Neural cell (in vitro differentiated cells): ENCODE results near the gene RPLP1. TPM values are rescaled to one million over a fixed set of nuclear protein-coding genes. Genes with fewer than 3 reads are reported as not detected.
"Not testable (repeated sequence)": the region's sequence is repeated elsewhere in the genome, so short reads cannot be mapped to it uniquely, and the experiment has no call there.

Source experiments
- H2AFZ ChIP-seq: fragments of 200-600, 300-800 bp; sonication (generic), shearing (Covaris generic); 2 replicates; pipeline ENCODE4 v1.6.0; 2014; ENCODE audit warnings: low read depth, mild to moderate bottlenecking, antibody characterized with exemption, low read length, moderate library complexity
- H3F3A ChIP-seq: fragments of 200-600 bp; shearing (Covaris generic); 2 replicates; pipeline ENCODE4 v1.6.1; 2016; ENCODE audit warnings: mild to moderate bottlenecking, moderate library complexity, mixed read lengths, antibody characterized with exemption, low read length; ENCODE audit not compliant: insufficient read depth, poor library complexity, severe bottlenecking
- H3K27ac ChIP-seq: fragments of 200-600, 300-800 bp; sonication (generic), shearing (Covaris generic); 2 replicates; pipeline ENCODE4 v1.5.1; 2014; ENCODE audit warnings: mild to moderate bottlenecking, low read length, moderate library complexity
- H3K27me3 ChIP-seq: fragments of 300-800, 200-600 bp; sonication (generic), shearing (Covaris generic); 2 replicates; pipeline ENCODE4 v1.6.0; 2014; ENCODE audit warnings: mild to moderate bottlenecking, low read depth, low read length, moderate library complexity; ENCODE audit not compliant: insufficient read depth
- H3K36me3 ChIP-seq: fragments of 300-800, 200-600 bp; sonication (generic), shearing (Covaris generic); 2 replicates; pipeline ENCODE4 v1.5.1; 2014; ENCODE audit warnings: mild to moderate bottlenecking, antibody characterized with exemption, low read length, moderate library complexity; ENCODE audit not compliant: insufficient read depth
- H3K4me2 ChIP-seq: fragments of 300-800, 200-600 bp; sonication (generic), shearing (Covaris generic); 2 replicates; pipeline ENCODE4 v1.6.0; 2014; ENCODE audit warnings: mild to moderate bottlenecking, low read length
- H3K4me3 ChIP-seq: fragments of 300-800, 200-600 bp; sonication (generic), shearing (Covaris generic); 2 replicates; pipeline ENCODE4 v1.5.1; 2014; ENCODE audit warnings: mild to moderate bottlenecking, low read length, moderate library complexity
- H3K79me2 ChIP-seq: fragments of 200-600 bp; shearing (Covaris generic); replicated peaks from 2 replicates; pipeline ENCODE4 v1.6.0; 2014; ENCODE audit warnings: mild to moderate bottlenecking, low read length, moderate library complexity; ENCODE audit not compliant: insufficient read depth
- H3K9ac ChIP-seq: fragments of 300-800, 200-600 bp; sonication (generic), shearing (Covaris generic); 2 replicates; pipeline ENCODE4 v1.6.1; 2016; ENCODE audit warnings: mild to moderate bottlenecking, low read length, mixed read lengths
- H3K9me2 ChIP-seq: fragments of 200-600 bp; shearing (Covaris generic); 2 replicates; pipeline ENCODE4 v1.6.1; 2016; ENCODE audit warnings: mild to moderate bottlenecking, low read length, mixed read lengths; ENCODE audit not compliant: insufficient read depth
- H3K9me3 ChIP-seq: fragments of 200-600, 300-800 bp; sonication (generic), shearing (Covaris generic); 2 replicates; pipeline ENCODE4 v1.6.1; 2016; ENCODE audit warnings: mild to moderate bottlenecking, mixed run types, low read length, moderate library complexity, mixed read lengths
- H4K20me1 ChIP-seq: fragments of 200-600 bp; shearing (Covaris generic); 2 replicates; pipeline ENCODE4 v1.6.1; 2016; ENCODE audit warnings: mild to moderate bottlenecking, mixed run types; ENCODE audit not compliant: insufficient read depth
- CTCF ChIP-seq: fragments of 450-650 bp; IDR thresholded peaks from 2 replicates; pipeline ENCODE4 v1.5.1; 2014; ENCODE audit warnings: antibody characterized with exemption, mild to moderate bottlenecking, moderate library complexity; ENCODE audit not compliant: poor library complexity, severe bottlenecking
- EP300 ChIP-seq: fragments of 450-650 bp; conservative IDR thresholded peaks from 2 replicates; pipeline ENCODE4 v1.6.1; 2014; ENCODE audit warnings: antibody characterized with exemption, mild to moderate bottlenecking, moderate library complexity; ENCODE audit not compliant: poor library complexity, severe bottlenecking
- EZH2 ChIP-seq: fragments of 200-600, 300-800 bp; shearing (Covaris generic), sonication (generic); IDR thresholded peaks from 2 replicates; pipeline ENCODE4 v1.6.1; 2014; ENCODE audit warnings: antibody characterized with exemption, low read length, borderline replicate concordance, mild to moderate bottlenecking; ENCODE audit not compliant: insufficient read depth, poor library complexity, severe bottlenecking
- MXI1 ChIP-seq: fragments of 450-650 bp; conservative IDR thresholded peaks from 2 replicates; pipeline ENCODE4 v1.6.1; 2014; ENCODE audit warnings: antibody characterized with exemption, mild to moderate bottlenecking; ENCODE audit not compliant: poor library complexity, severe bottlenecking
- POLR2AphosphoS5 ChIP-seq: IDR thresholded peaks from 2 replicates; pipeline ENCODE4 v1.6.1; 2012
- RAD21 ChIP-seq: fragments of 450-650 bp; conservative IDR thresholded peaks from 2 replicates; pipeline ENCODE4 v1.6.1; 2014; ENCODE audit warnings: antibody characterized with exemption, mild to moderate bottlenecking, moderate library complexity
- REST ChIP-seq: IDR thresholded peaks from 2 replicates; pipeline ENCODE4 v1.6.1; 2012; ENCODE audit warnings: borderline replicate concordance
- SMC3 ChIP-seq: fragments of 450-650 bp; conservative IDR thresholded peaks from 2 replicates; pipeline ENCODE4 v1.6.1; 2014; ENCODE audit warnings: antibody characterized with exemption, mild to moderate bottlenecking, moderate library complexity; ENCODE audit not compliant: poor library complexity
- TAF1 ChIP-seq: IDR thresholded peaks from 2 replicates; pipeline ENCODE4 v1.6.1; 2012; ENCODE audit warnings: low read depth
- polyA plus RNA-seq: library from polyadenylated mRNA; depleted of rRNA; stranded (reverse); fragments of >200 nt; gene quantifications from 2 replicates; pipeline ENCODE4 v1.2.3, GENCODE V29; 2014

The RPLP1 gene
- polyA plus RNA-seq, 1 donor from 2014 or later = 37.5 TPM

GRCh38 chr15:69446953-69447352, 5.7 kb upstream of the RPLP1 start:
- Histone ChIP-seq H3K27me3 (no peaks in the 10 kb centered on the region), H3K4me3 (no peak overlapping the region), H3K36me3 (no peaks in the 10 kb centered on the region), H3K27ac (no peak overlapping the region), H3K9me3 (no peaks in the 10 kb centered on the region), H3K79me2 (no peaks in the 10 kb centered on the region), H3K9me2 (no peaks in the 10 kb centered on the region), H3K4me2 (no peak overlapping the region), H4K20me1 (no peaks in the 10 kb centered on the region), H3F3A (no peaks in the 10 kb centered on the region), H2AFZ (no peak overlapping the region), H3K9ac (no peak overlapping the region)
- TF ChIP-seq CTCF (no peak), TAF1 (no peak), EZH2 (no peak), RAD21 (no peak), SMC3 (no peak), MXI1 (no peak), EP300 (no peak), POLR2AphosphoS5 (no peak), REST (no peak)

DNA sequence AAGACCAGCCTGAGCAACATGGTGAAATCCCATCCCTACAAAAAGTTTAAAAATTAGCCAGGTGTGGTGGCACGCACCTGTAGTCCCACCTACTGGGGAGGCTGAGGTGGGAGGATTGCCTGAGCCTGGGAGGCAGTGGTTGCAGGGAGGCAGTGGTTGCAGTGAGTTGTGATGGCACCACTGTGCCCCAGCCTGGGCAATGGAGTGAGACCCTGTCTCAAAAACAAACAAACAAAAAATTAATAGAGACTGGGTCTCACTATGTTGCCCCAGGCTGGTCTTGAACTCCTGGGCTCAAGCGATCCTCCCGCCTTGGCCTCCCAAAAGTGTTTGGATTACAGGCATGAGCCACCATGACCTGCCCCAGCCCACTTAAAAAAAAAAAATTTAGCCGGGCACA, 2.4 kb upstream of the RPLP1 start:
- not testable (repeated sequence) for H4K20me1 ChIP-seq, H2AFZ ChIP-seq, H3K27me3 ChIP-seq, H3K4me3 ChIP-seq, H3K9me3 ChIP-seq, H3K36me3 ChIP-seq, H3K9ac ChIP-seq, H3F3A ChIP-seq, H3K9me2 ChIP-seq, H3K27ac ChIP-seq, H3K4me2 ChIP-seq
- H3K79me2 ChIP-seq = peaks cover 20% of the 10 kb centered on the region
